Nephron (organoid): ENCODE data around the gene LINGO3.

ENCODE experiments used
- H3K27ac Mint-ChIP-seq, 3 experiments: 2 replicates each; pipeline ENCODE4 v1.8.0; 2020; ENCODE audit warnings: mixed read lengths in 3 of 3, mild to moderate bottlenecking in 2 of 3, moderate library complexity in 1 of 3
- H3K27me3 Mint-ChIP-seq: 2 replicates; pipeline ENCODE4 v1.8.0; 2021; ENCODE audit warnings: low read depth, mild to moderate bottlenecking, moderate library complexity, mixed read lengths
- H3K36me3 Mint-ChIP-seq: 2 replicates; pipeline ENCODE4 v1.8.0; 2020; ENCODE audit warnings: low read depth, mixed read lengths
- H3K4me1 Mint-ChIP-seq: 2 replicates; pipeline ENCODE4 v1.8.0; 2020; ENCODE audit warnings: mixed read lengths
- H3K4me3 Mint-ChIP-seq, 3 experiments: 2 replicates each; pipeline ENCODE4 v1.8.0; 2020; ENCODE audit warnings: mild to moderate bottlenecking in 3 of 3, mixed read lengths in 3 of 3, moderate library complexity in 2 of 3
- H3K9me3 Mint-ChIP-seq: 2 replicates; pipeline ENCODE4 v1.8.0; 2020; ENCODE audit warnings: mixed read lengths
- CTCF ChIP-seq, 3 experiments: fragments of 200-600 bp; sonication (generic); IDR thresholded peaks; one replicate each; pipeline ENCODE4 v1.5.0; 2021; ENCODE audit warnings: antibody characterized with exemption in 3 of 3; ENCODE audit not compliant: unreplicated experiment in 3 of 3

LINGO3 gene

GRCh38 chr19:2270157-2270422, 37.9 kb downstream of the LINGO3 start:
- H3K4me1 Mint-ChIP-seq: peaks cover 31% of the 10 kb centered on the region
- peaks cover 20% of the 10 kb centered on the region for H3K36me3 Mint-ChIP-seq
- peak overlapping the region; percentile 93 to 95 (median 93) for H3K4me3 Mint-ChIP-seq
- no peaks in the 10 kb centered on the region for H3K27me3 Mint-ChIP-seq
- H3K27ac Mint-ChIP-seq: peak overlapping the region in 2 of 3 experiments; percentile 63 to 87
- no peaks in the 10 kb centered on the region for H3K9me3 Mint-ChIP-seq
- TF ChIP-seq CTCF (IDR thresholded peaks at IDR 0.05; ENCODE audit: unreplicated experiment in 3 of 3): no peak

- H3K27me3 Mint-ChIP-seq: no peaks in the 10 kb centered on the region
- TF ChIP-seq CTCF (IDR thresholded peaks at IDR 0.05; ENCODE audit: unreplicated experiment in 3 of 3): peak in 2 of 3 experiments; percentile 13 to 23
Observed at GRCh38 chr19:2269244-2270156, 38.5 kb downstream of the LINGO3 start.

GRCh38 chr19:2268861-2269243, 39.1 kb downstream of the LINGO3 start:
- Mint-ChIP-seq H3K36me3 (peaks cover 12% of the 10 kb centered on the region), H3K27ac (peak overlapping the region; percentile 70 to 87 (median 82)), H3K9me3 (no peaks in the 10 kb centered on the region), H3K27me3 (no peaks in the 10 kb centered on the region), H3K4me3 (peak overlapping the region; percentile 93 to 95 (median 93)), H3K4me1 (peaks cover 24% of the 10 kb centered on the region)
- TF ChIP-seq CTCF (IDR thresholded peaks at IDR 0.05; ENCODE audit: unreplicated experiment in 3 of 3): no peak

More at GRCh38 chr19:2269244-2270156, 38.5 kb downstream of the LINGO3 start:
- Mint-ChIP-seq H3K4me1 (peaks cover 28% of the 10 kb centered on the region), H3K27ac (peak overlapping the region; percentile 70 to 87 (median 82)), H3K9me3 (no peaks in the 10 kb centered on the region), H3K4me3 (peak overlapping the region; percentile 93 to 95 (median 93)), H3K36me3 (peaks cover 17% of the 10 kb centered on the region)

DNA sequence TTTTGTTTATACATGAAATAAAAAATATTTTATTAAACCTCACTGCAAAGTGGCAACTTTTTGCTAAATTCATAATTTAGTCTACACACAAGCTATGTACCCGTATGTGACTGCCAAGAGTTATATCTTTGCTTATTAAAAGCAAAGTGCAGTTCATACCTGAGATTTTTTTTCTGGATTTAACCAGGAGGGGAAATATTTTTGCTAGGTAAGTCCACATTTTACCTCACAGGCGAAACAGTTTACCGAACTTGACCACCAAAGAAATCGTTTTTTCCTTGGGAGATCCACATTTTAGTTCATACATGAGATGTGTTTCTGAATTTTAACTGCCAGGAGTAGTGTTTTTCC, 39.5 kb downstream of the LINGO3 start:
- Mint-ChIP-seq H3K4me3 (peak overlapping the region; percentile 93 to 95 (median 93)), H3K36me3 (peaks cover 9% of the 10 kb centered on the region), H3K27ac (peak overlapping the region; percentile 70 to 87 (median 82)), H3K27me3 (no peaks in the 10 kb centered on the region), H3K9me3 (no peaks in the 10 kb centered on the region), H3K4me1 (peaks cover 20% of the 10 kb centered on the region)
- TF ChIP-seq CTCF (IDR thresholded peaks at IDR 0.05; ENCODE audit: unreplicated experiment in 3 of 3): no peak

GRCh38 chr19:2266183-2266993, 41.6 kb downstream of the LINGO3 start:
- Mint-ChIP-seq H3K9me3 (no peaks in the 10 kb centered on the region), H3K27ac (peak overlapping the region; percentile 61 to 94 (median 91)), H3K27me3 (no peaks in the 10 kb centered on the region), H3K4me3 (peak overlapping the region; percentile 59 to 78 (median 70)), H3K36me3 (no peaks in the 10 kb centered on the region), H3K4me1 (peaks cover 8% of the 10 kb centered on the region)
- no peak for TF ChIP-seq CTCF (IDR thresholded peaks at IDR 0.05; ENCODE audit: unreplicated experiment in 3 of 3)
